ENCODE results near the gene ERN1. TPM values are rescaled to one million over a fixed set of nuclear protein-coding genes. Genes with fewer than 3 reads are reported as not detected.
"Not testable (repeated sequence)": the region's sequence is repeated elsewhere in the genome, so short reads cannot be mapped to it uniquely, and the experiment has no call there.

The ERN1 gene
- polyA plus RNA-seq, 1 donor from 2014 or later: 9.6 TPM

DNA sequence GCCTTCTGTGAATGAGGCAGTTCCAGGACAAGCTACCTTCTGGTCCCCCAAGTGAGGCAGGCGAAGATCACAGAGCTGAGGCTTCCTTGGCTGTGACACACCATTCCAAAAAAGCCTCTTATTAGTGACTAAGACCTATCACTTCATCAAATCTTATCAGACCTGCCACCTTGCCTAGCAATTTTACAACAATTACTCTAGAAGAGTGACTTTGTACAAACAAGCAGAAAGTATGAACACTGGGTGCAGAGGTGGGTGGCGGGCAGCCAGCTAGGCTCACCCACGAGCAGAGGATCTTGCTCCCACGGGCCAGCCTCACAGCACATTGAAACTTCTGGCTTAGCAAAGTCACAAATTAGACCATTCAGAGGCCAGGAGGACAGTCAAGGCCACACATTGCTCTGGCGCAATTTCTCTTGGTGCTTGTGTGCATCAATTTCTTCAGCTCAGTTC, 107.3 kb downstream of the ERN1 start:
- peak overlapping the region; percentile 86 to 99 (median 90) for H3K27ac Mint-ChIP-seq
- no peaks in the 10 kb centered on the region for H3K27me3 Mint-ChIP-seq
- peaks cover 41 to 44% (median 42%) of the 10 kb centered on the region in 3 donors for H3K4me1 Mint-ChIP-seq
- H3K4me3 Mint-ChIP-seq: peak overlapping the region in 2 of 4 donors; percentile 37 to 92
- no peaks in the 10 kb centered on the region for H3K36me3 Mint-ChIP-seq
- H3K9me3 Mint-ChIP-seq: no peaks in the 10 kb centered on the region

DNA sequence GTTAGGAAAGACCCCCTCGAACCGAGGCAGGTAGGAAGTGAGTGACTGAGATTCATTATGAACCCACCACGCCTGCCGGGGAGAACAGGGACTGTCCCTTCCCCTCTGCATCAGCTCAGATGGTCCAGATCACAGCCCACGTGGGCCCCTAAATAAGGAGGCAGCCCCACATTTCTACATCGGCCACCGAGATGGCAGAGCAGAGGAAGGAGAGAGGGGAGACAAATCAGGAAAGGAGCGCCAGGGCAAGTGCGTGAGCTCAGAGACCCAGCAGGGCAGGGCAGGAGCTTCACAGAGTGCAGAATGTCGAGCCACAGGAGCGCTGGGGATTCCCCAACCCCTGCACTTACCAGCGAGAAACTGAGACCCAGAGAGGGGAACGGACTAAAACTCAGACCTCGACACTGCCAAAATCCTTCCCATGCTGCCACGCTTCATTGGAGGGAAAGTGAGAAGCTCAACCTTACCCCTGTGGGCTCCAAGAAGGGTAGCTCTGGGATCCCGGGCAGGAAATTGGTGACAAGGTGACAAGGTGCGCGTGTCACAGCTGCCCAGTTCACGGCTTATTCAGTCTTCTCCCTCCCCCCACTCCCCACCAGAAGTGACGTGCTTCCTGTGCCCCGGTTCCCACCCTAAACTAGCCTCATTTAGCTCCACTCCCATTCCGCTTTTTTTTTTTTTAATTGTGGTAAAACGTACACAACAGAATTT, 109.7 kb downstream of the ERN1 start, which contains the start of gene ICAM2:
ICAM2 (minus strand) TSS at position 578 of the 711 bp plus-strand sequence. CDS start 13,942 bp downstream, outside the sequence.
- Mint-ChIP-seq H3K9me3 (no peaks in the 10 kb centered on the region), H3K27me3 (no peaks in the 10 kb centered on the region), H3K4me3 (peak within 1 kb of the TSS; percentile 92 to 100 (median 99)), H3K36me3 (peaks cover 2% of the 10 kb centered on the region), H3K4me1 (peaks cover 46 to 55% (median 52%) of the 10 kb centered on the region in 3 donors), H3K27ac (peak within 1 kb of the TSS; percentile 99 to 100 (median 100))

- not testable (repeated sequence) for H3K9me3 Mint-ChIP-seq, H3K27me3 Mint-ChIP-seq, H3K36me3 Mint-ChIP-seq
- Mint-ChIP-seq H3K4me1 (peaks cover 48 to 59% (median 55%) of the 10 kb centered on the region in 3 donors), H3K4me3 (peak overlapping the region; percentile 92 to 100 (median 99)), H3K27ac (peak overlapping the region; percentile 99 to 100 (median 100))
Measured at GRCh38 chr17:64019551-64019961, 110.4 kb downstream of the ERN1 start.

DNA sequence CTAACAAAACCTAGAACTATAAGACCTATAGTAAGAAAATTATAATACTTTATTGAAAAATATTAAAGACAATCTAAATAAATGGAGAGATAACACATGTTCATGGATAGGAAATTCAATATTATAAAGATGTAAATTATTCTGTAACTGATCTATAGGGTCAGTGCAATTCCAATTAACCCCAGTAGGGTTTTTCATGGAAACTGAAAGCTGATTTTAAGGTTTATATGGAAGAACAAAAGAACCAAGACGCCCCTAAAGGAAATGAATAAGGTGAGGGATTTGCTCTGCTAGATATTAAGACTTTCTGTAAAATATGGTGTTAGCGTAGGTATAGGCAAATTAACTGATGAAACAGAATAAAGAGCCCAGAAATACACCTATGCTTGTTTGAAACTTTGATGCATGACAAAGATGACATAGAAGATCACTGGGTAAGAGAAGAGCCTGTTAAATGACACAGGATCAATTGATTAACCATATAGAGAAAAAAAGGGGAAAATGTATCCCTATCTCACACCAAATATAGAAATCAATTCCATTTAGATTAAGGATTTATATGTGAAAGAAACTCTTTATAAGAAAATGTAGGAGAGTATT, 112.5 kb downstream of the ERN1 start:
- H3K4me3 Mint-ChIP-seq: peak overlapping the region; percentile 70 to 94 (median 88)
- peak overlapping the region; percentile 89 to 99 (median 99) for H3K27ac Mint-ChIP-seq

DNA sequence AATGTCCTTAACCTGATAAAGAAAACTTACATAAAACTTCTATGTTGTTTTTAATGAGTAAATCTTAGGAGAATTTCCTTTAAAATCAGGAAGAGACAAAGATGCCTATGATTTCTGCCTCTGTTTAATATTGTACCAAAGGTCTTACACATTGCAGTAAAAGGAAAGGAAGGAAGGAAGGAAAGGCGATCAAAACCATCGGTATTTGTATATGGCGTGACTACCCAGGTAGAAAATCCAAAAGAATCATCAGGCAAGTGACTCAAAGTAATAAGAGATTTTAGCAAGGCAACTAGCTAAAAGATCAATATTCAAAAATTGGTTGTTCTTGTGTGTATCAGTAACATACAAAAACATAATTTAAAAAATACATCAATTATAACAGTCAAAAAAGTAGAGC, 113.0 kb downstream of the ERN1 start:
- Mint-ChIP-seq H3K27me3 (no peaks in the 10 kb centered on the region), H3K27ac (peak overlapping the region; percentile 84 to 99 (median 93)), H3K4me1 (peaks cover 47 to 56% (median 49%) of the 10 kb centered on the region in 3 donors)

More for the DNA sequence above, 112.5 kb downstream of the ERN1 start:
- no peaks in the 10 kb centered on the region for H3K9me3 Mint-ChIP-seq
- no peaks in the 10 kb centered on the region for H3K27me3 Mint-ChIP-seq
- H3K36me3 Mint-ChIP-seq: peaks cover 6% of the 10 kb centered on the region
- peaks cover 50 to 57% (median 52%) of the 10 kb centered on the region in 3 donors for H3K4me1 Mint-ChIP-seq

GRCh38 chr17:64016231-64016784, 113.6 kb downstream of the ERN1 start:
- Mint-ChIP-seq H3K4me3 (peak overlapping the region; percentile 61 to 94 (median 88)), H3K4me1 (peaks cover 49 to 59% (median 52%) of the 10 kb centered on the region in 3 donors), H3K27me3 (no peaks in the 10 kb centered on the region), H3K36me3 (peaks cover 8% of the 10 kb centered on the region), H3K9me3 (no peaks in the 10 kb centered on the region), H3K27ac (peak overlapping the region; percentile 84 to 99 (median 93))

More for the DNA sequence above, 113.0 kb downstream of the ERN1 start:
- H3K36me3 Mint-ChIP-seq: peaks cover 6% of the 10 kb centered on the region
- H3K4me3 Mint-ChIP-seq: peak overlapping the region; percentile 61 to 94 (median 88)
- H3K9me3 Mint-ChIP-seq: no peaks in the 10 kb centered on the region

GRCh38 chr17:64015447-64015846, 114.5 kb downstream of the ERN1 start:
- Mint-ChIP-seq H3K9me3 (no peaks in the 10 kb centered on the region), H3K27ac (peak overlapping the region in 2 of 3 donors; percentile 90 to 99), H3K4me1 (peaks cover 48 to 56% (median 50%) of the 10 kb centered on the region in 3 donors), H3K4me3 (peak overlapping the region in 3 of 4 donors; percentile 73 to 79 (median 77)), H3K27me3 (no peaks in the 10 kb centered on the region), H3K36me3 (peaks cover 8% of the 10 kb centered on the region)

DNA sequence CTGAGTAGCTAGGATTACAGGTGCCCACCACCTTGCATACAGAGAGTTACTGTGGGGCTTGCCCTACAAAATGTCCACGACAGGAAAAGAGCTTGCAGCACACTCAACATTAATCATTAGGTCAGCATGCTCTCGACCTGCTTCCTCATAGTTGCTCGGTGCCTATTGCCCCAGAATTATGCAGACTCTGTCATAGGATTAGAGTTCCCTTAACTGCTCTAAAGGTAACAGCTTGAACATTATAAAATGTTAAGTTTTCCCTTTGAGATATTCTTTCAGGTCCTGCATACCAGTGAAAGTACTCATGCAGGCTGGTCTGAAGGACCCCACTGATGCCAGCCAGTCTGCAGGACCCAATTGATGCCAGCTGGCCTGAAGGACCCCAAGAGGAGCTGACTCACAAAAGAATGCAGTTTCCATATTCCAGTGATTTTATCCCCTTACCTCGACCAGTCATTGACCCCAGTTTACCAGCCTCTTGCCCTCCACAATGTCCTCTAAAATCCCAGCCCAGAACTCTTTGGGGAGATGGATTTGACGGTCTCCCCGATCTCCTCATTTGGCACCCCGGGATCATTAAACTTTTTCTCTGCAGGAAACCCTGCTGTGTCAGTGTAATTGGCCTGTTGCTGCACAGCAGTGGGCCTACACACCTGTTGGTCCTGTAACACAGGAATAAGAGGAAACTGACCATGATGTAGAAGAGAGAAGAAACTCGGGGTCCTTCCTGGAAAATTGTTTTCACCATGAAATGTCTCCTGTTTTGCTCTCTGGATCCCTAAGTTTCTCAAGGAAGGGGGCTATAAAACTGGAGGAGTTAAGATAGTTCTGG, 120.2 kb downstream of the ERN1 start:
- peak overlapping the region in 1 of 4 donors; percentile 52 for H3K4me3 Mint-ChIP-seq
- H3K36me3 Mint-ChIP-seq: peaks cover 6% of the 10 kb centered on the region
- H3K27me3 Mint-ChIP-seq: no peaks in the 10 kb centered on the region
- H3K9me3 Mint-ChIP-seq: no peaks in the 10 kb centered on the region
- peaks cover 15 to 37% (median 28%) of the 10 kb centered on the region in 3 donors for H3K4me1 Mint-ChIP-seq
- H3K27ac Mint-ChIP-seq: peak overlapping the region in 1 of 3 donors; percentile 63

- Mint-ChIP-seq H3K27ac (no peak overlapping the region), H3K36me3 (peaks cover 5% of the 10 kb centered on the region), H3K4me1 (peaks cover 13 to 31% (median 25%) of the 10 kb centered on the region in 3 donors), H3K27me3 (no peaks in the 10 kb centered on the region), H3K9me3 (no peaks in the 10 kb centered on the region), H3K4me3 (peak overlapping the region in 1 of 4 donors; percentile 39)
Measured at GRCh38 chr17:64008830-64009229, 121.1 kb downstream of the ERN1 start.

- Mint-ChIP-seq H3K27me3 (no peaks in the 10 kb centered on the region), H3K9me3 (no peaks in the 10 kb centered on the region), H3K4me1 (peaks cover 13 to 28% (median 23%) of the 10 kb centered on the region in 3 donors), H3K36me3 (peaks cover 3% of the 10 kb centered on the region), H3K4me3 (peak overlapping the region in 1 of 4 donors; percentile 17), H3K27ac (peak overlapping the region in 1 of 3 donors; percentile 73)
Measured at GRCh38 chr17:64008346-64008745, 121.6 kb downstream of the ERN1 start.

DNA sequence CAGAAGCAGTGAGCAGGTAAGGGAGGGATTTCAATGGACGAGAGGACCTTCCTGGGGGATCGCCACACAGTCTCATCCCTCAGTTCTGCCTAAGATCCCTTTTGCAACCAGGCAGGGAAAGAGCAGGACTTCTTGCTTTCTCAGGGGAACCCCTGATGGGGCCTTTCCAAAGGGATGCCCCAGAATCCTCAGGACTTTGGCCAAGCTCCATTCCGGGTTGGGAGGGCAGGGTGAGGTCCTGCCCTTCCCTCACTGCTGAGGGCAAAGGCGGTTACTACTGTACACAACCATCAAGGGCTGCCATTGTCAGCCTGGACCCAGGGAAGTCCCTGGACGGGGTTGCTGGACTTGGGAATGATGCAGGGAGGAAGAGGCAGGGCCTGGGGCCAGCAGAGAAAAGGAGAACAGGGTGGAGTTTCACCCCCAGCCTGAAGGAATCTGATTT, 122.1 kb downstream of the ERN1 start:
- Mint-ChIP-seq H3K27me3 (no peaks in the 10 kb centered on the region), H3K4me1 (peaks cover 13 to 28% (median 23%) of the 10 kb centered on the region in 3 donors), H3K9me3 (no peaks in the 10 kb centered on the region), H3K27ac (peak overlapping the region in 1 of 3 donors; percentile 73), H3K36me3 (peaks cover 3% of the 10 kb centered on the region), H3K4me3 (peak overlapping the region in 1 of 4 donors; percentile 17)

DNA sequence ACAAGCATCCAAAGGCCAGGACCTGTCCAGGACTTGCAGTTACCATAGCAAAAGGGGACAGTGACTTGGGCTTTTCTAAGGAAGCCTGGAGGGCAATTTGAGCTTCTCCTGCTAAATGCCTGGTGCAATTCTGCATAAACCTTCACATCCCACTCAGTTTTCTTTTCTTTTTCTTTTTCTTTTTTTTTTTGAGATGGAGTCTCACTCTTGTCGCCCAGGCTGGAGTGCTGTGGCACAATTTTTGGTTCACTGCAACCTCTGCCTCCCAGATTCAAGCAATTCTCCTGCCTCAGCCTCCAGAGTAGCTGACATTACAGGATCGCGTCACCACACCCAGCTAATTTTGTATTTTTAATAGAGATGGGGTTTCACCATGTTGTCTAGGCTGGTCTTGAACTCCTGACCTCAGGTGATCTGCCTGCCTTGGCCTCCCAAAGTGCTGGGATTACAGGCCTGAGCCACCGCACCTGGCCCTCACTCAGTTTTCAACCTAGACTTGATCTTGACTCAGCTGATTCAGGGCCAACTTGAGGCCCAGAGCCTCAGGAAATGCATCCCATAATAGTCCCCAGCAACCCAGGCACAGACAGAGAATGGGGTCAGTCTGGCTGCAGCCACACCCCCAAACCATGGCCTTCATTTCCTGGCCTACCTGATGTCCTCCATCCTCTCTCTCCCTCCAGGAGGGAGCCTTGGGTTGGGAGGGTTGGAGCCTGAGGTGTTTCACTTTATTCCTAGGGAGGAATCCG, 122.7 kb downstream of the ERN1 start:
- not testable (repeated sequence) for H3K36me3 Mint-ChIP-seq, H3K27me3 Mint-ChIP-seq, H3K9me3 Mint-ChIP-seq
- Mint-ChIP-seq H3K27ac (peak overlapping the region in 1 of 3 donors; percentile 21), H3K4me3 (peak overlapping the region in 1 of 4 donors; percentile 86), H3K4me1 (peaks cover 13 to 28% (median 22%) of the 10 kb centered on the region in 3 donors)

- Mint-ChIP-seq H3K36me3 (no peaks in the 10 kb centered on the region), H3K9me3 (no peaks in the 10 kb centered on the region), H3K27ac (peak overlapping the region in 1 of 3 donors; percentile 21), H3K27me3 (no peaks in the 10 kb centered on the region), H3K4me1 (peaks cover 8 to 23% (median 18%) of the 10 kb centered on the region in 3 donors), H3K4me3 (peak overlapping the region in 1 of 4 donors; percentile 60)
Measured at GRCh38 chr17:64006361-64007088, 123.4 kb downstream of the ERN1 start.

Data from IgD-negative memory B cell (primary cell).